HG02763 (cell line): ENCODE data around the gene APOL4.
"Not testable (repeated sequence)": the region's sequence is repeated elsewhere in the genome, so short reads cannot be mapped to it uniquely, and the experiment has no call there.

Experiments
- ATAC-seq: cut with Tn5 transposase; IDR thresholded peaks from one replicate; pipeline ENCODE4 v1.9.1; 2021; ENCODE audit warnings: mild to moderate bottlenecking, moderate library complexity; ENCODE audit not compliant: unreplicated experiment

APOL4 gene

GRCh38 chr22:36208914-36209313 lies 7.3 kb upstream of the APOL4 start:
- ATAC-seq, result no peak

DNA sequence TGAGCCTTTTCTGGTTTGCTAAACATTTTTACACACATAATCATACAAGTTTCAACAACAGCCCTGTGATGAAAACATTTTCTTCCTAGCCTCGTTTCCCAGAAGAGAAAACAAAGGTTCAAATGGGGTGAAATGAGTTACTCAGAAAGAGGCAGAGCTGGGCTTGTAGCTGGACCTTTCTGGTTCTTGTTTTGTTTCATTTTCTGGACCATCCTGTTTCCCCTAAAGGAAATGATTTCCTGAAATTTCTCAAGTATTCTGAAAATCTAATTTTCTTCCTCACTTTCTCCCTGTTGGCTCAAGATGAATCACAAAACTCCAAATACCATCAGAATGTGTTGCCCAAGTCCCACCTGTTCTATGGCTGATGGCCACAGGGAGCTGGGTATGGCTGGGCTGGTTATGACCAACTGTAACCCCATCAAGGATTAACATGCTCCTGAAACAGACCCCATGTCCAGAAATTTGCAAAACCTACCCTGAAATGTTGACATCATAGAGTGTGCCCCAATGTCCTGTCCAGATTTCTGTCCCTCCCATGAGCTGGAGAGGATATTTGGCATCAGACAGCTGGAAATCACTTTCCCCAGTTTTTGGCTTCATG lies 6.7 kb upstream of the APOL4 start:
- no peak for ATAC-seq

GRCh38 chr22:36206255-36206654 lies 4.6 kb upstream of the APOL4 start:
- no peak for ATAC-seq

- not testable (repeated sequence) for ATAC-seq
Measured at GRCh38 chr22:36205573-36205972, 4.0 kb upstream of the APOL4 start.

DNA sequence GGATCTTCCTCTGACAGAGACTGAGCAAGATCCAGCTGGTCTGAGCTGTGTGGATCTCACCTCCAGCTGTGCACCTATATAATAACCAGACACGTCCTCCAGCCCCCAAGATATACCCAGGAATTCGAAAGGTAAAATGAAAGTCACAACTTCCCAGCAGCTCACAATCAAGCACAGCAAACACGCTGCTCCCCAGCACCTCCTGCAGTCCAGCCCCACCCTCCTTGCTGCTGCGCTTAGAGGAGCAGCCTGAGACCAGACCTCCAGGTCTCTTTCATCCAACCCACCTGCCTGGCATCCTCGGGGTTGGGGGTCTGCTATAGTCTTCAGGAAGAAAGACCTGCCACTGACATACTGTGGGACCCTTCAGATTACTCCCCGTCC lies 3.0 kb upstream of the APOL4 start:
- ATAC-seq, result no peak

GRCh38 chr22:36204001-36204631 lies 2.5 kb upstream of the APOL4 start:
- ATAC-seq, result no peak

DNA sequence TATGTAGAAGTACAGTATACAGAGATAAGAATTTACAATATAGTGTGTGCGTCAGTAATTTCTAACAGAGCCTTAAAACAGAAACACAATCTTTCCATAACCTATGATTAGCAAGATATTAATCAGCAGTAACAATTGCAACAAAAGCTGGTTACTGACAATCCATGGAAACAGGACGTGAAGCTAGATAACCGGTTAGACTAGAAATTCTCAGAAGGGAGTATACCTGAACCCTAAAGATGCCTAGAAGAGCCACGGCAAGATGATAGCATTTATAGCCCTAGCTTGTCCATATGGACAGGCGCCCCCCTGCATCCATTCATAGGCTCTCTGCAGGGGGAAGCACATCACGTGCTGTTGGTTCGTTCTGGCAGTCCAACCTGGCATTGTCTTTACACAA lies 1.8 kb upstream of the APOL4 start:
- ATAC-seq, result not testable (repeated sequence)

DNA sequence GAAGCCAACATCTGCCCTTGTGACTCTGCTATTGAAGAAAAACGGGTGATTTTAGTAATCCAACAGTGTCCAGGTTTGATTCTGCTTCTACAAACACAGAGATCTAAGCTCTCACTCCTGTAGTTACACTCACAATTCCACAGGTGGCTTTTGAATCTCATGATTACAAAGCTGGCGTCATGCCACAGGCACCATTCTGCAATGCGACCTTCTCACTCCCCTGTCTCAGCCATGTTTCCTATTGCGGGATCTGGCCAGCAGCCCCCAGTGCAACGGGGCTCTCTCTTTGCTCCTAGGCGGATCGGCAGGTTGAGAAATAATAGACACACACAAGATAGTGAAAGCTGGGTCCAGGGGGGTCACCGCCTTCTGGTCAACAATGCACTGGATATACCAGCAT lies 1.3 kb upstream of the APOL4 start:
- not testable (repeated sequence) for ATAC-seq

DNA sequence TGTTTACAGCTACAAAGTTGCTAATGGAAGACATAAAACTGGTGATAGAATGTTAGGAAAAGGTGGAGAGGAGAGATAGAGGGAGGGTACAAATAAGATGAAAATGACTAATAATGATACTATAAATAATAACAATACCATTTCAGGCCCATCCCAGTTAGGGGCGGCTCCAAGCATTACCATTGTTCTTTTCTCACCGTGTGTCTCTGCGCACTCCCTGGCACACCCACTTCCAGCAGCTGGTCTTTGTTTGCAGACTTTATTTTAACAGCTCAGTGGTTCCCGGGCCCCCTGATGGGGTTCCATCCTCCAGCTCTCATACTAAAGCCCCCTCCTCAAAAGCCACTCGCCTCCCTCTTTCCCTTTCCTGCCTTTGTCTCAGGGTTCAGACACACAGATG lies 584 bp downstream of the APOL4 start:
- ATAC-seq, result not testable (repeated sequence)

DNA sequence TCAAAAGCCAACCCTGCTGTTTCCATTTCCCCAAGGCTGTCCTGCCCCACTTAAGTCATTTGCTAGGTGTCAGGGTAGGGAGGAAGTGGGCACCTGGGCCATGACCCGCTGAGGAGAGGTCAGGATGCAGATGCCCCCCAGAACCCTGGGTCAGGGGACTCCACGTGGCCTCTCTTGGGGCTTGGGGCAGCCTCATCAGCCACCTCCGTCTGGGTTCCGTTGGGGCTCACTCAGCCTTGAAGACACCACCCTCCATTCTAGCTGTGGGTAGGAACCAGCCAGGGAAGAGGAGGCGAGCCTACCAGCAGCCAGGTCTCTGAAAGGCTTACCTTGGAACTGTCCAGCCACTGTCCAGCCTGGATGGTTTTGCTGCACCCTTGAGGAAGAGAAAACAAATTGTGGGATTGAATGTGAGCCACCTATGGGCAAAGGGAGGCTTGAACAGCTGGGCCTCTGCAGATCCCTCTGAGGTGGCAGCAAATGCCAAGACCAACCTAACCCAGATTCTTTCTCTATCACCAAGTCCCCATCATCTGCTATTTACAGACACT lies 2.5 kb downstream of the APOL4 start:
- ATAC-seq, result no peak

DNA sequence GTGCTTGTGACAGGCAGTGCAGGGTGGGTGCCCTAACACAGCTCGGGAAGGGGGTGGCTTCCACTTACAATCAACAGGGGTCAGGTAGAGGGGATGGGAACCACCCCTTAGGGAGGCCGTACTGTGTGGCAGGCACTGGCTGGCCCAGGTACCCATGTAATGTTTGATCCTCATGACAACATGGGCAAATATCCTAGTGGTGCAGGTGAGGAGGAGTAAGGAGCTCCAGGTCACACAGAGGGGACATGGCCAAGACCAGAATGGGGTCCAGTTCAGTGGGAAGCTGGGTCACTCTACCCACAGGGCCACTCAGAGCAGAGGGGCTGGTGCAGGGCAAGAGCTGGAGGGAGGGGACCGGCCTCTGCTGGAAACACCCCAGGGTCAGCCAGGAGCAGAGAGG lies 3.1 kb downstream of the APOL4 start:
- no peak for ATAC-seq

GRCh38 chr22:36197514-36198146 lies 4.0 kb downstream of the APOL4 start:
- no peak for ATAC-seq

GRCh38 chr22:36197065-36197440 lies 4.6 kb downstream of the APOL4 start:
- no peak for ATAC-seq

DNA sequence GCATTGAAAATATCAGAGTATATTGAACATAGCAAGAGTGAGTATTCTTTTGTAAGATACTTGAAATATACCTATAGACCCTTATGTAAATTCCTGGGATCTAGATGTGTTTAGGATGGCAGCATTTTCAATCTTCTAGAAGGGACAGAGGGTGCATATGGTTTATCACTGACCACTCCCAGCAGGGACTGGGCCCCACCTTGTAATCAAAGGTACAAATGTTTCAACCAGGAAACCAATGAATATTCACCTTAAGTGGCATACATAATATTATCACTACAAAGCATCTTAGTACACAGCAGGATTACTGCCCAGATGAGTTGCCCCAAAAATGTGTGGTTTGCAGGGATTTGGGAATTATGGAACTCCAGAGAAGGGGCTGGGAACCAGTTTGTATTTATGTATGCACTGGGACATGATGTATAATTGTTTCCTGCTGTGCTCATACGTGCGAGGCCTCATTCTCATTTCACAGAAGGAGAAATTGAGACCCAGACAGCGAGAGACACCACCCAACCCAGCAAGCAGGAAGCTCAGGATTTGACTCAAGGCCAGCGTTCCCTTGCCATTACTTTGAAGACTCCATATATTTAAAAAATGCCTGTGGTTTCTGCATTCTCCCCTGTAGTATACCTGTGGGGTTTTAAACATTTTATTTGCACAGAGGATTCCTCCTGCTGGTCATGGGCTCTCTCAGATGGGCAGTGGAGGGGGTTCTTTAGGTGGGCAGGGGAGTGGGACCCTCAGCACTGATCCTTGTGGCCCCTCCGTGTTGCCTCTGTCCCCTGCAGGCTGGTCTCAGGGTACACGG lies 5.2 kb downstream of the APOL4 start:
- no peak for ATAC-seq

GRCh38 chr22:36194971-36195370 lies 6.6 kb downstream of the APOL4 start:
- ATAC-seq, result no peak

DNA sequence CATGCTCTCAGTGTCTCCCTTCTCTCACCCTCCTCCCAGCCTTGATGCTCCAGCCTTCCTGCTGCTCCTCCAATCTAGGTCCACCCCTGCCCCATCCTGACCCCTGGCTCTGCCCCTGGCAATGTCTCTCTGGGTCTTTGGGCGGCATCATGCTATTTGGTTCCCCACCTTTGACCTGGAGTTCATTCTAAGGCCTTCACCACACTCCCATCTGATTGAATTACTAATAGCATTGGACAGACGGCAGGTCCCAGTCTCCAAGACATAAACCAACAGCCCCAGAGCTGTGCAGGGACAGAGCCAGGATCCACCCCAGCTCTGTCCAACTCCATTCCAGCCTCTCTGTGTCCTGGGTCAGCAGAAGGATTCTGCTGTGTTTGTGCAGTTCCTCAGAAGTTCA lies 7.2 kb downstream of the APOL4 start:
- ATAC-seq, result no peak

GRCh38 chr22:36193577-36193976 lies 8.0 kb downstream of the APOL4 start:
- no peak for ATAC-seq

- ATAC-seq, result no peak
Measured at GRCh38 chr22:36193171-36193570, 8.4 kb downstream of the APOL4 start.

GRCh38 chr22:36192542-36192941 lies 9.1 kb downstream of the APOL4 start:
- no peak for ATAC-seq

DNA sequence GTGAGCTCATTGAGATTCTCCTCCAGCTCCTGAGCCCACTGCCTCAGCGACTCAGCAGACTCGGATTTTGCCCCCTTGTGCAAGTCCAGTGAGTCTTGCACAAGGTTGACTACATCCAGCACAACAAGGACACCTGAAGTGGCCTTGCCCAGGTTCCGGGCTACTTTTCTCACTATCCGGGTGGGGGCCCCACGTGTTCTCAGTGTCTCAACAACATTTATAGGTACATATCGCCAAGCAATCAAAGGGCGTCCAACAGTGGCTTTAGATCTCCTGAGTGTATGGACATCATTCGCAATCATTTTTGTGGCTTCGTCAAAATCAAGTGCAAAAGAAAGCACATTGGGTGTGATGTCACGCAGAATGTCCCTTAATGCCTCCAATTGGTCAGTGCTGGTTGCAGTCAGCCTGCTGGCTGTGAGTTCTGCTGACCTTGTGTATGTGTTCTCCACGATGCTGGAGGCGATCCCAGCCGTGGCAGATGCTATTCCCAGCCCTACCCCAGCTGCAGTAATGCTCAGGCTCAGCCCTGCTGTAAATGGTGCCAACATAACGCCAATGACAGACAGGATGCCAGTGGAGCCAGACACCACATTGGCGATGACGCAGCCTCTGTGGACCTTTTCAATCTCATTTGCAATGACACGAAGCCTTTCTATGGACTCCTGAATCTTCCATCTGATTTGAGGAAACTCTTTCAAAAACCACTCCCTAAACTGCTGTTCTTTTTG lies 10.3 kb downstream of the APOL4 start:
- ATAC-seq, result no peak

- ATAC-seq, result not testable (repeated sequence)
Measured at GRCh38 chr22:36187862-36188261, 13.7 kb downstream of the APOL4 start.
